ENCODE results near the gene CNDP2.
"Not testable (repeated sequence)": the region's sequence is repeated elsewhere in the genome, so short reads cannot be mapped to it uniquely, and the experiment has no call there.

The CNDP2 gene

DNA sequence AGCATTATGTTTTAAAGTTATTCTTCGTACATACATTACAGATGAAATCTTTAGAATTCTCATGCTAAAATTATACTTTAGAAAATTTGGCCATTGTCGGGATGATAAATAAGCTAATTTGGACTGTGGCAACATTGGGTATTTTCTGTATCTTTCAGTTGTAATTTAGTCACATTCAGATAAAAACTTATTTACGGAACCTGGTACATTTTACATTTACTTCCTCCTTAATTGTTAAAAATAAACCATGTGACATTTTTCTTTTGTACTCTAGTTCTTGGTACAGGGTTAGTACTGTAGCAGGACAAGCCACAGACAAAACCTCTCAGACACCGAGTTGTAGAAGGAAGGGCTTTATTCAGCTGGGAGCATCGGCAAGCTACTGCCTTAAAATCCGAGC is 4.2 kb downstream of the CNDP2 start:
- TF ChIP-seq, protein P1, sequence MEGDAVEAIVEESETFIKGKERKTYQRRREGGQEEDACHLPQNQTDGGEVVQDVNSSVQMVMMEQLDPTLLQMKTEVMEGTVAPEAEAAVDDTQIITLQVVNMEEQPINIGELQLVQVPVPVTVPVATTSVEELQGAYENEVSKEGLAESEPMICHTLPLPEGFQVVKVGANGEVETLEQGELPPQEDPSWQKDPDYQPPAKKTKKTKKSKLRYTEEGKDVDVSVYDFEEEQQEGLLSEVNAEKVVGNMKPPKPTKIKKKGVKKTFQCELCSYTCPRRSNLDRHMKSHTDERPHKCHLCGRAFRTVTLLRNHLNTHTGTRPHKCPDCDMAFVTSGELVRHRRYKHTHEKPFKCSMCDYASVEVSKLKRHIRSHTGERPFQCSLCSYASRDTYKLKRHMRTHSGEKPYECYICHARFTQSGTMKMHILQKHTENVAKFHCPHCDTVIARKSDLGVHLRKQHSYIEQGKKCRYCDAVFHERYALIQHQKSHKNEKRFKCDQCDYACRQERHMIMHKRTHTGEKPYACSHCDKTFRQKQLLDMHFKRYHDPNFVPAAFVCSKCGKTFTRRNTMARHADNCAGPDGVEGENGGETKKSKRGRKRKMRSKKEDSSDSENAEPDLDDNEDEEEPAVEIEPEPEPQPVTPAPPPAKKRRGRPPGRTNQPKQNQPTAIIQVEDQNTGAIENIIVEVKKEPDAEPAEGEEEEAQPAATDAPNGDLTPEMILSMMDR (IDR thresholded peaks at IDR 0.05; ENCODE audit: low read depth, low read length), result no peak
- DNase-seq (ENCODE audit: extremely low read depth, low read depth), result no peak

DNA sequence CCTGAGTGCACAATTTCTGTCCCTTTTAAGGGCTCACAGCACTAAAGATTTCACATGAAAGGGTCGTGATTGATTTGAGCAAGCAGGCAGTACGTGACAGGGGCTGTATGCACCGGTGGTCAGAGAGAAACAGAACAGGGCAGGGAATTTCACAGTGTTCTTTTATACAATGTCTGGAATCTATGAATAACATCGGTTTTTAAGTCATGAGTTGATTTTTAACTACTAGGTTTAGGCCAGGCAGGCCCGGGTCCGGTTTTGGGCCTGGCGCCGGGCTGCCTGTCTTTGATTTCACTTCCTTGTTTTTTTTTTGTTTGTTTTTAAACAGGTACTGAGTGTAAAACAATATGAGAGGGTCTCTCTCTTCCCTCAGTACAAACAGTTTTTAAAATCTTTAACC is 4.6 kb downstream of the CNDP2 start:
- not testable (repeated sequence) for DNase-seq (ENCODE audit: extremely low read depth, low read depth)

DNA sequence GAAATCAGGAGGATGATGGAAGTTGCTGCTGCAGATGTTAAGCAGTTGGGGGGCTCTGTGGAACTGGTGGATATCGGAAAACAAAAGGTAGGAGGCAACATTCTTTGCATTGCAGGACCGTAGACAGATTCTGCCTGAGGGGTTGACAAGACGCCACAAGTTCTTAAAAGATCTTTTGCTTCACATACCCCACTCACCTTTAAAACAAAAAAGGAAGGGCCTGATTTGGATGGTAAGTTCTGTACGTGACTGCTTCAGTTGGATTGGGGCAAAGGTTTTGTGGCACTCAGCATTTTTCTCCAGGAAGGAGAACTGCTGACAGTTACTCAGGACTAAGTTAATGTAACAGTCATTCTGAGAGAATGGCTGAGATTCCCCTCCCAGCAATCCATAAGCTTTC is 5.2 kb downstream of the CNDP2 start:
- TF ChIP-seq, protein P1 (IDR thresholded peaks at IDR 0.05; ENCODE audit: low read depth, low read length), result no peak
- DNase-seq (ENCODE audit: extremely low read depth, low read depth), result no peak

DNA sequence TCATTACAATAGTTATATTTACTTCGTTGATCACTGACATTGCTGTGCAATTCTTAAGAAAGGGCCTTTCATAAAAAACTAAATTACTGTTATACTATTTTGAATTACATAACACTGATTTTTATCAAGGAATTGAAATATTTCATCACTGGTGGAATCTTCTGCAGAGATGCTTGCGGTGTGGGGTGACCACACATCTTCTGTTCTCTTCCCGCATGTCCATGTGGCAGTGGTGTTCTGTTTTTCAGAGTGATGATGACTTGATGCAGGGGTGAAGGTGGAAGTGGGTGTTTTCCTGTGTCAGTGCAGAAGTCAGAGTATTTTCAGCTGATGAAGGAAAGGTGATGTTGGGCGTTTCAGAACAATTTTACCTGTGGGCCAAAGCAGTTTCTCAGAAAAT is 7.0 kb downstream of the CNDP2 start:
- no peak for DNase-seq (ENCODE audit: extremely low read depth, low read depth)
- TF ChIP-seq, protein P1 (IDR thresholded peaks at IDR 0.05; ENCODE audit: low read depth, low read length), result no peak

DNA sequence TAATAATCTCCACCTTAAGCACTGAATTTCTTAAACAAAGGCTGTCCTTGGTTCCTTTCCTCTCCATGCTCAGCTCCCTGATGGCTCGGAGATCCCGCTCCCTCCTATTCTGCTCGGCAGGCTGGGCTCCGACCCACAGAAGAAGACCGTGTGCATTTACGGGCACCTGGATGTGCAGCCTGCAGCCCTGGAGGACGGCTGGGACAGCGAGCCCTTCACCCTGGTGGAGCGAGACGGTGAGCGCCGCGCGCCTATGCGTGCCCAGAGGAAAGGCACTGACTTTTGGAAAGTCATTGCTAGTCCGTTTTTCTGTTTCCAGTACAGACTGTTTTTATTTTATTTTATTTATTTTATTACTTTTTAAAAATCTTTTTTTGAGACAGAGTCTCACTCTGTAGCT is 9.6 kb downstream of the CNDP2 start:
- no peak for DNase-seq (ENCODE audit: extremely low read depth, low read depth)
- TF ChIP-seq, protein P1 (IDR thresholded peaks at IDR 0.05; ENCODE audit: low read depth, low read length), result no peak

DNA sequence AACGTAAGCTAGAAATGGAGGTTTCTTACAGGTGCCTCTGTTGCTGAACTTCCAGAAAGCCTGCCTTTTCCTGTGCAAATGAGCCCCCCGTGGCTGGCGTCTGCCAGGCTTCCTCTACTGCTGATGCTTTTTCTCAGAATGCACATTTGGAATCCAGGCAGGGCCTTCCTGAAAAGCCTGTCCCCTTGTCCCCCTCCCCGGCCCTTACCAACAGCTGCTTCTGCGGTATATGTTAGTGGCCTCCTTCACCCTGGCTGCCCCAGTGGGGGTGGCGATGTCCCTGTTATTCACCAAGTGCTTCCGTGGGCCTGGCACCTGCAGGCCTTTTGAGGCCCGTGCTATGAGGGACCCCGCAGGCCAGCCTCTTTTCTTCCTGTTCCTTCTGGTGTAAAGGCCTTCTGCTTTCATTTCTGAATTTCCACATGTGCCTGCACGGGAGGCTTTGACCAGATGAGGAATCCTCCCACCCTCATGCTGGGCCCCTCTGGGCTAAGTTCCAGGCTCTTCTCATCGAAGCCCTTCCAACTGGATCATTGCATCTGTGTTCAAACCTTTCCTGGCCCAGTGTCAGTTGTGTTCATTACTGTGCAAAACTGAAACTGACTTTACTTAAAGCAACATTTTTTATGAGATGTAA is 10.4 kb downstream of the CNDP2 start:
- TF ChIP-seq, protein P1 (IDR thresholded peaks at IDR 0.05; ENCODE audit: low read depth, low read length), result no peak
- DNase-seq (ENCODE audit: extremely low read depth, low read depth), result no peak

DNA sequence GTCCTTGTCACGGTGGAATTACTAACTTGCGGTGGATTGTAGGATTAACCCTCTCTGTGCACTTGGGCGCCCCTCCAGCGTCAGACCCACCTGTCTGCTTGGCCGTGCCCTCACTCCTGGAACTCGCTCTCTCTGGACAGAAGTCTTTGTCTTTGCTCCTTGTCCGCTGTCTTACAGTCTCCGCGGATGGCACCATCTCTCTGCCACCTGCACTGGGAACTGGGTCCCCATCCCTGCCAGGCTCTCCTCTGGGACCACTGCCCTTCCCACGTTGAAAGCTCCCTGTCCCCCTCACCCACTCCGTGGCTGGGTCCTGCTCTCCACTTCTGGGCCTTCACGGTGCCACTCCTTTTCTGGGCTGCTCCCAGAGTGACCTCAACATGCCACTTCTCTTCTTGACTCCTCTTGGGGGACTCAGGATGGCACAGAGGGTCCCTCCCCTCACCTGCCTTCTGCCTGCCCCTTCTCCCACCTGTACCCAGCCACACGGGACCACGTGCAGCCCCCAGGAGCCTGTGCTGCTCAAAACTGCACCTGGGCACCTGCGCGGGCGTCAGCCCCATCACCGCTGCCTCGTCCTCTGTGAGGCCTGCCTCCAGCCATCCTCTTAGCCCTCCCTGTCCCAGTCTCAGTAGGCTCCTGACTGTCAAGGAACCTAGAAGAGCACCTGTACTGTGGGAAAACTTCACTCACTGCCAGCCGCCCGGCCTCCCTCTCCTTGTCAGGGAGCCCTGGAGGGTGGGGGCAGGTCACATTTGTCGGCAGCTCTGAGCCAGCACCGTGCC is 11.1 kb downstream of the CNDP2 start:
- DNase-seq (ENCODE audit: extremely low read depth, low read depth), result no peak
- TF ChIP-seq, protein P1 (IDR thresholded peaks at IDR 0.05; ENCODE audit: low read depth, low read length), result no peak

Measured in AG09319 (cell line).